ENCODE measurements around the gene XBP1. TPM values are rescaled to one million over a fixed set of nuclear protein-coding genes. Genes with fewer than 3 reads are reported as not detected.

XBP1 gene
- total and polyA plus RNA-seq, 4 donors, result 303 to 705 (median 605) TPM

DNA sequence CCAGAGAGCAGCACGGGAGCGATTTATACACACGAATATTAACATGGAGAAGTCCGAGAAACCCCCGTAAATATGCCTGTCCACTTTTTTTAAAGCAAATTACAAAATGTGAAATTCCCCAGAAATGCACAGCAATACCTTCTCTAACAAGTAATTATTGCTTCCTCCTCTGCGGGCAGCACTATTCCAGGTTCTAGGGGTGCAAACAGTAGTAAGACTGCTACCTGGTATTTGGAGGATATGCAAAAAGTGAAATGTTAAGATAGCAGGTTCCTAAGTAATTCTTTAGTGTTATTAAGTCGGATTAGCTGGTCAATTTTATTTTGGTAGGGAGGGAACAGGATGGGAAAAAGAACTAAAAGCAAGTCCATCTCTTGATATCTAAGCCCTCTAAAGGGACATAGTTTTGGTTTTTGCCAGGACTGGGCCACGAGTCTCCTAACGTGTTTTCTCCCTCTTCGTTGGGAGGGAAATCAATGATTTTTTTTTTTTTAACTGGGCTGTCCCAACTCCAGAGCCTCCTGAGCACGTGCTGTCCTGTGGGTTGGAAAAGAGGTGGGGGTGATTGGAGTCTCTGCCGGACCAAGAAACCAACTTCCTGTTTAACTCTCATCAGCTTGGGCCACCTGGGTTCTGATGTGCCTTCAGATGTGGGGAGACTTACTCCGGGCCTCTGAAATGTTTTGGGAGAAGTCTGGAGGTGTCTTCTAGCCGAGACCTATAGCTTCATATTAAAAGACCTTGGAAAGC is 1.7 kb upstream of the XBP1 start:
- DNase-seq (ENCODE audit: low spot score), result peak; percentile 55
- peak overlapping the region; percentile 60 to 98 (median 97) for H3K4me3 ChIP-seq (ENCODE audit: low read depth in 1 of 3, low read length in 3 of 3)
- H3K4me1 ChIP-seq (ENCODE audit: control insufficient read depth in 4 of 4, insufficient read depth in 4 of 4, low read length in 3 of 4), result peaks cover 3 to 14% (median 5%) of the 10 kb centered on the region in 4 donors
- H3K27me3 ChIP-seq (ENCODE audit: control insufficient read depth in 4 of 4, insufficient read depth in 4 of 4, low read length in 3 of 4), result no peaks in the 10 kb centered on the region
- peaks cover 2 to 22% (median 7%) of the 10 kb centered on the region in 4 donors for H3K36me3 ChIP-seq (ENCODE audit: control insufficient read depth in 4 of 4, insufficient read depth in 3 of 4, low read depth in 1 of 4, low read length in 3 of 4)
- H3K9ac ChIP-seq (ENCODE audit: low read depth in 1 of 2, low read length in 2 of 2), result peak overlapping the region; percentile 70 to 93
- no peaks in the 10 kb centered on the region for H3K9me3 ChIP-seq (ENCODE audit: control insufficient read depth in 4 of 4, low read length in 3 of 4)
- H3K27ac ChIP-seq (ENCODE audit: low read depth in 1 of 2, low read length in 2 of 2), result peak overlapping the region; percentile 99
- 14% methylated on average over 14 of the region's 14 CpGs for WGBS
- peak; percentile 78 for TF ChIP-seq TAF1 (conservative IDR thresholded peaks at IDR 0.05)
- peak in 1 of 2 donors; percentile 57 for TF ChIP-seq HNF4A (conservative IDR thresholded peaks at IDR 0.05)
- peak; percentile 65 to 76 for TF ChIP-seq RXRA (IDR thresholded peaks at IDR 0.05)
- TF ChIP-seq EGR1 (IDR thresholded peaks at IDR 0.05; ENCODE audit: low read depth in 2 of 2), result peak in 1 of 2 donors; percentile 43
- TF ChIP-seq REST (IDR thresholded peaks at IDR 0.05), result peak; percentile 78
- TF ChIP-seq SP1 (IDR thresholded peaks at IDR 0.05), result peak; percentile 64
- TF ChIP-seq MAX (IDR thresholded peaks at IDR 0.05), result peak; percentile 75
- TF ChIP-seq HNF4G (IDR thresholded peaks at IDR 0.05), result no peak
- no peak for TF ChIP-seq FOXA2 (IDR thresholded peaks at IDR 0.05)
- no peak for TF ChIP-seq CTCF (IDR thresholded peaks at IDR 0.05; ENCODE audit: low read depth, low read length, missing input control)
- TF ChIP-seq FOXA1 (IDR thresholded peaks at IDR 0.05), result peak; percentile 7
- TF ChIP-seq ATF3 (IDR thresholded peaks at IDR 0.05), result no peak
- no peak for TF ChIP-seq NR2F2 (IDR thresholded peaks at IDR 0.05)
- peak in 1 of 2 donors; percentile 44 for TF ChIP-seq RAD21 (IDR thresholded peaks at IDR 0.05)
- TF ChIP-seq GABPA (IDR thresholded peaks at IDR 0.05 in 1 of 2, conservative IDR thresholded peaks at IDR 0.05 in 1 of 2), result peak in 1 of 2 donors; percentile 72
- TF ChIP-seq YY1 (IDR thresholded peaks at IDR 0.05), result peak; percentile 67
- peak in 1 of 2 donors; percentile 67 for TF ChIP-seq JUND (IDR thresholded peaks at IDR 0.05)
- TF ChIP-seq, protein P1, sequence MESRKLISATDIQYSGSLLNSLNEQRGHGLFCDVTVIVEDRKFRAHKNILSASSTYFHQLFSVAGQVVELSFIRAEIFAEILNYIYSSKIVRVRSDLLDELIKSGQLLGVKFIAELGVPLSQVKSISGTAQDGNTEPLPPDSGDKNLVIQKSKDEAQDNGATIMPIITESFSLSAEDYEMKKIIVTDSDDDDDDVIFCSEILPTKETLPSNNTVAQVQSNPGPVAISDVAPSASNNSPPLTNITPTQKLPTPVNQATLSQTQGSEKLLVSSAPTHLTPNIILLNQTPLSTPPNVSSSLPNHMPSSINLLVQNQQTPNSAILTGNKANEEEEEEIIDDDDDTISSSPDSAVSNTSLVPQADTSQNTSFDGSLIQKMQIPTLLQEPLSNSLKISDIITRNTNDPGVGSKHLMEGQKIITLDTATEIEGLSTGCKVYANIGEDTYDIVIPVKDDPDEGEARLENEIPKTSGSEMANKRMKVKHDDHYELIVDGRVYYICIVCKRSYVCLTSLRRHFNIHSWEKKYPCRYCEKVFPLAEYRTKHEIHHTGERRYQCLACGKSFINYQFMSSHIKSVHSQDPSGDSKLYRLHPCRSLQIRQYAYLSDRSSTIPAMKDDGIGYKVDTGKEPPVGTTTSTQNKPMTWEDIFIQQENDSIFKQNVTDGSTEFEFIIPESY (IDR thresholded peaks at IDR 0.05), result peak; percentile 77
